Hematopoietic multipotent progenitor cell treated with erythropoietin and hydrocortisone succinate and interleukin-3 and kit ligand, for 6 days (in vitro differentiated cells): Measurements from ENCODE around the gene ZSWIM4.
A peak's percentile ranks its signal among the peaks of the same experiment; 100 is the strongest.
"Not testable (repeated sequence)": the region's sequence is repeated elsewhere in the genome, so short reads cannot be mapped to it uniquely, and the experiment has no call there.

ENCODE experiments used
- DNase-seq: peaks from one replicate; pipeline ENCODE4 v3.0.0-alpha.2; 2015

ZSWIM4 gene

DNA sequence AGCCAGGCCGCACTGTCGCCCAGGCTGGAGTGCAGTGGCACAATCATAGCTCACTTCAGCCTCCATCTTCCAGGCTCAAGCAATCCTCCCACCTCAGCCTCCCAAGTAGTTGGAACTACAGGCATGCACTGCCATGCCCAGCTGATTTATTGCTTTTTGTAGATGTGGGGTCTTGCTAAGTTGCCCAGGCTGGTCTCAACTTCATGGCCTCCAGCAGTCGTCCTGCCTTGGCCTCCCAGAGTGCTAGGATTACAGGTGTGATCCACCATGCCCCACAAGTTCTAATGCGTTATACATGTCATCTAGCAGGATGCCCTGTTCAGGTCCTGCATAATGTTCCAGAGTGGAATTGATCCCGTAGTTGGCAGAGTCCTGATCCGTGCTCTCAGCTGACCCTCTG, 16.4 kb upstream of the ZSWIM4 start:
- DNase-seq: no peak

DNA sequence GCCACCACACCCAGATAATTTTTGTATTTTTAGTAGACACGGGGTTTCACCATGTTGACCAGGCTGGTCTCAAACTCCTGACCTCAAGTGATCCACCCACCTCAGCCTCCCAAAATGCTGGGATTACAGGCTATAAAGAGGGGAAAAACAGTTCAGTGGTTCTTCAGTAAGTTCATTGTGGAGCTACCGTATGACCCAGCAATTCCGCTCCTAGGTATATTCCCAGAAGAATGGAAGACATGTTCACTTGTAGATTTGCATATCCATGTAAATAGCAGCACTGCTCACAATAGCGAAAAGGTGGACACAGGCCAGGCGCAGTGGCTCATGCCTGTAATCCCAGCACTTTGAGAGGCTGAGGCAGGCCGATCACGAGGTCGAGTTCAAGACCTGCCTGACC, 15.4 kb upstream of the ZSWIM4 start:
- DNase-seq: not testable (repeated sequence)

DNA sequence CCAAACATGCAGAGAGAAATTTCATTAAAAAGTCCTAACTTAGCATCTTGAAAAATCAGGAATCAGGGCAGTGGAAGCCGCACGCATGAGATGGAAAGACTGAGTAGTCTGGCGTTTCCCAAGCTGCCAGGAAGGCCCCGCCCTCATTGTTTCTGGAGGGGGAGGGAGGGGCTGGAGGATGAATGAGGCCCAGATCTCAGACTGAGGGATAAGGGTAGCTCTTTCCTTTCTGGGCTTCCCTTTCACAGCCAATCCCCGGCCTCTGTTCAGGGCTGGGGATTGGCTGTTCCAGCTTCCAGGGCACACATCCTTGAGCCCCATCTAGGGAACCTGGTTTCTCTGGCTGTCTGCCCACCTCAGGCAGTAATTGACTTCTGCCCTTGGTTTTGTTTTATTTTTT, 13.7 kb upstream of the ZSWIM4 start:
- DNase-seq: peak; percentile 51

DNA sequence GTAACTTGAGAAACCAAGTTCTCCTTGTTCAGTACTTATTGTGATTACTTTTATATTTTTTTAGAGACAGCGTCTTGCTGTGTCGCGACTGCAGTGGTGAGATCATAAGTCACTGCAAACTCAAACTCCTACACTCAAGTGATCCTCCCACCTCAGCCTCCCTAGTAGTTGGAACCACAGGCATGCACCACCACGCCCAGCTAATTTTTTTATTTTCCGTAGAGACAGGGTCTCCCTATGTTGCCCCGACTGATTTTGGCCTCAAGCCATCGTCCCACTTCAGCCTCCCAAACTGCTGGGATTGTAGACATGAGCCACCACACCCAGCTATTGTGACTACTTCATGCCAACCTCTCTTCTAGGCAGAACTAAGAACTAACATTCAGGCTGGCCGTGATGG, 12.7 kb upstream of the ZSWIM4 start:
- no peak for DNase-seq

DNA sequence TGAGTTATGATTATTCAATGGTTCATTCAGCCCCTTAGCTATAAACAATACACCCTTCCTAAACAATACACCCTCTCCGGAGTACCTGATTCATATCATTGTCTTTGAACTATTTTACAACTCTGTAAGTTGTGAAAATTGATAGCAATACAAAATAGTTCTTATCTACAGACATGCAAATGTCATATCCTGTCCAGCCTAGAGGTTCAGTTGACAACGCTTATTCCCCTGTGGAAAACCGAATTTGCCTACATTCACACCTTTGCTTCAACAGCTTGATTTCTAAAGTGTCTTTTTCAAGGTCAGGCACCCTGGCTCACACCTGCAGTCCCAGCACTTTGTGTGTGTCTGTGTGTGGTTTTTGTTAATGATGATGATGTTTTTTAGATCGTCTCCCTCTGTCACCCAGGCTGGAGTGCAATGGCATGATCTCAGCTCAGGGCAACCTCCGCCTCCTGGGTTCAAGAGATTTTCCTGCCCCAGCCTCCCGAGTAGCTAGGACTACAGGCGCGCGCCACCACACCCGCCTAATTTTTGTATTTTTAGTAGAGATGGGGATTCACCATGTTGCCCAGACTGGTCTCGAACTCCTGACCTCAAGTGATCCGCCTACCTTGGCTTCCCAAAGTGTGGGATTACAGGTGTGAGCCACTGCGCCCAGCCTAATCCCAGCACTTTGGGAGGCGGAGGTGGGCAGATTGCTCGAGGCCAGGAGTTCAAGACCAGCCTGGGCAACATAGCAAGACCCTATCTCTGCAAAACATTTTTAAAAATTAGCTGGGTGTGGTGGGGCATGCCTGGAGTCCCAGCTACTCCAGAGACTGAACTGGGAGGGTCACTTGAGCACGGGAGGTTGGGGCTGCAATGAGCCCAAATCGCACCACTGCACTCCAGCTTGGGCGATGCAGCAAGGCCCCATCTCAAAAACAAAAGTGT, 11.4 kb upstream of the ZSWIM4 start:
- DNase-seq: no peak

DNA sequence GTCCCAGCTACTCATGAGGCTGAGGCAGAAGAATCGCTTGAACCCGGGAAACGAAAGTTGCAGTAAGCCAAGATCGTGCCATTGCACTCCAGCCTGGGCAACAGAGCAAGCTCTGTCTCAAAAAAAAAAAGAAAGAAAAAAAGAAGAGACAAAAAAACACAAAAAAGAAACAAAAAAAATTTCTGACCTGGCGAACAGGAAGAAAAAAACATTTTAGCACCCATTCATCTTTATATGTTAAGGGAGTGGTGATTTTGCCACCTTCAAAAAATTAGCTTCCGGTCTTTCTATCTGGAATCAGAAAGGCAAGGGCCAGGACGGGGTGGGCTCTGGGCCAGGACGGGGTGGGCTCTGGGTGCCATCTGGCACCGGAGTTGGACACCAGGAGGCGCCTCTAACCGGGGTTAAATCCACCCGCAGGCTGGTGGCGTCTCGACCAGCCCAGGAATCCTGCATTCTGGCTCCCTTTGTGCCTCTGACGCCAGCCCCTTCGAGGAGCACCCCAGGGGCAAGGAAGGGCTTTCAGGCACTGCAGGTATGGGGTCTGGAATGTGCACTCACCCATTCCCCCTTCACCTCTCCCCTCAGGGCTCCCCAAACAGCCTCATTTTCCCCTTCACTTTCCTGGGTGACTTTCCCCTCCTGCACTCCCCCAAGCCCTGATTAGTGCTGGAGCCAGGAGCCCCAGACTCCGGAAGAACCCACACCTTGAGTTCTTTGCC, 10.4 kb upstream of the ZSWIM4 start:
- DNase-seq: peak; percentile 85

DNA sequence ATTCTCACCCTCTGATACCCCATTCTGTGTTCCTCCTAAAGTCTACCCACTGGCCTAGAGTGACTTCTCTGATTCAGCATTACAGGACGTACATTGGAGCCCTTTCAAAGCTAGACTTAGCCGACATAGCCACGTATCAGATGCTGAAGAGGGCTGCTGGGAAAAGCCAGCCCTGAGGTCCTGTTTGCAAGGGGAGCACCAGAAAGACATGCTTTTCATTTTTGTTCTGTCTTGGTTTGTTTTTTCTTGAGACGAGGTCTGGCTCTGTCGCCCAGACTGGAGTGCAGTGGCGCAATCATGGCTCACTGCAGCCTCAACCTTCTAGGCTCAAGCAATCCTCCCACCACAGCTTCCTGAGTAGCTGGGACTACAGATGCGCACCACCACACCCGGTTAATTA, 6.3 kb upstream of the ZSWIM4 start:
- peak; percentile 37 for DNase-seq

DNA sequence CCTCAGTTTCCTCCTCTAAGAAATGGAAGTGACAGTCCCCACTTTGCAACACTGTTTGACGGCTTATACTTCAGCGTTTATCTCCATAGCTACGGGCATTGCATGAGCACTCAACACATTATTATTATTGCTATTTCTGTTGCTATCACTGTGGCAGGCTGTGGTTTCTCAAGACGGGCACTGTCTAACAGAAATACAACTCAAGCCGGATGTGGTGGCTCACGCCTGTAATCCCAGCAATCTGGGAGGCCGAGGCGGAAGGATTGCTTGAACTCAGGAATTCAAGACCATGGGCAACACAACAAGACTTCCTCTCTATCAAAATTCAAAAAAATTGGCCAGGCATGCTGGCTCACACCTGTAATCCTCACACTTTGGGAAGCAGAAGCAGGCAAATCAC, 4.9 kb upstream of the ZSWIM4 start:
- peak; percentile 65 for DNase-seq

DNA sequence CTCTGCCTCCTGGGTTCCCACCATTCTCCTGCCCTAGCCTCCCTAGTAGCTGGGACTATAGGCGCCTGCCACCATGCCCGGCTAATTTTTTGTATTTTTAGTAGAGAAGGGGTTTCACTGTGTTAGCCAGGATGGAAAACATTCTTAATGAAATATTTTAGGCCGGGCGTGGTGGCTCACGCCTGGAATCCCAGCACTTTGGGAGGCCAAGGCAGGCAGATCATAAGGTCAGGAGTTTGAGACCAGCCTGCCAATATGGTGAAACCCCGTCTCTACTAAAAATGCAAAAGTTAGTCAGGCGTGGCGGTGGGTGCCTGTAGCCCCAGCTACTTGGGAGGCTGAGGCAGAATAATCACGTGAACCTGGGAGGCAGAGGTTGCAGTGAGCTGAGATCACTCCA, 1.9 kb upstream of the ZSWIM4 start:
- not testable (repeated sequence) for DNase-seq

DNA sequence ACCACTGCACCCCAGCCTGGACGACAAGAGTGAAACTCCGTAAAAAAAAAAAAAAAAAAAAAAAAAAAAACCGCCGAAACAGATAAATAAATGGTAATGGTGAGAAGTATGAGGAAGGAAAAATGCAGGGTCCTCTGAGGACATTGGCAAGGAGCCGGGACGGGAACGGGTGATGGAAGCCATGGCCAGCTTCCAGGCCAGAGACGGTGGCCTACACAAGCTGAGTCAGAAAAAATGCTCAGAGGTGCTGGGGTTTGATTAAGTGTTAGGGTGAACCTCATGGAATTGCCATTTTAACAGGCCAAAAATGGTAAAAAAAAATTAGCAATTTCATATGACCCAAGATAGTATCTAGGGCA, 866 bp upstream of the ZSWIM4 start:
- peak; percentile 60 for DNase-seq

DNA sequence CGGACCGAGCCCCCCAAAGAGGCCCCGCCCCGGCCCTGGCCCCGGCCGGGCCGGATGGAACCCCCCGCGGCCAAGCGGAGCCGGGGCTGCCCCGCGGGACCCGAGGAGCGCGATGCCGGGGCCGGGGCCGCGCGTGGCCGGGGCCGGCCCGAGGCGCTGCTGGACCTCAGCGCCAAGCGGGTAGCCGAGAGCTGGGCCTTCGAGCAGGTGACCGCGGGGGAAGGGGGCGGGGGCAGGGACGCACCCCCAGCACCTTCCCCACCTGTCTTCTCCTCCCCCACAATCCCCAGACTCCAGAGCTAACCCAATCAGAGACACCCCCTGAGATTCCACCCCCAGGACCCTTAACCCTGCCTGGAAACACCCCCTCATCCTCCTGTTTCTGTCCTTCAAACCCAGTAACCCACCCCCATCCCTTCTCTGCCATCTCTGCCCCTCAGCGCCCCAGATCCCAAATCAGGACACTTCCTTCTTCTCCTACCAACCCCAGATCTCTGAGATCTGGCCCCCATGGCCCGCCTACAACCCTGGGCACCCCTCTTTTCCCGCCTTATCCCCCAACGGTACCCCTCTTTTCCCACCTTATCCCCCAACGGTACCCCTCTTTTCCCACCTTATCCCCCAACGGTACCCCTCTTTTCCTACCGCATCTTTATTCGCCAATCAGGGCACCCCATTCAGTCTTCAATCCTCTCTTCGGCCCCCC, 505 bp downstream of the ZSWIM4 start:
- DNase-seq: no peak

DNA sequence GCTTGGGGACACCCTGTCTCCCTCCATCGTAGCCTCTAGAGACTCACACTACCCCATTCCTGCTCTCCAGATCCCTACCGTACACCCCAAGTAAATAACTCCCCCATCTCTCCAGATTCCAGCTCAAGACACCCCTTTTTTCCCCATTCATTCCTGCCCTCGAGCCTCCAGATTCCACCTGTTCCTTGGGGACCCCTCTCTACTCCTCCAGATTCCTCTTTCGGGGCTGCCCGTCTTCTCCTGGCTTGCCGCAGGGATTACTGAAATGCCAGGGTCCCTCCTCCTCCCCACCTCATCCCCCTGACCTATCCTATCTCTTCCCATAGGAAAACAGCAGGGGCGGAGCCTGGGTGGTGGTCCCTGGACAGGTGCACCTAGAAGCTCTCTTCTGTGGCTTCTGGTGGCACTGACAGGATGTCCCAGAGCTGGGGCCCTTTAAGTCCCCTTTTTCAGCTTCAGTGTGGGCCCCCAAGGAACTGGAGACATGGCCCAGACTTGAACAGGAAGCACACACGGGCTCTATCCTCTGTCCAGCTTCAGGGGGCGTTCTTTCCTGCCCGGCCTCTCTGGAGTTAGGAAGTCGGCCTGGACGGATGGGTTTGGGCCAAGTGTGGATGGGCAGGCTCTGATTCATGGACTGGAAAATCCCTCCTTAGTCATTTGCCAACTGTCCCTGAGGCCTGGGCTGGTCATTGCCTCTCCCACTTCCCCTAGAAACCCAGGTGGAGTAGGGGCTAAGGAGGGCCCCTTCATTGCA, 1.2 kb downstream of the ZSWIM4 start:
- no peak for DNase-seq

DNA sequence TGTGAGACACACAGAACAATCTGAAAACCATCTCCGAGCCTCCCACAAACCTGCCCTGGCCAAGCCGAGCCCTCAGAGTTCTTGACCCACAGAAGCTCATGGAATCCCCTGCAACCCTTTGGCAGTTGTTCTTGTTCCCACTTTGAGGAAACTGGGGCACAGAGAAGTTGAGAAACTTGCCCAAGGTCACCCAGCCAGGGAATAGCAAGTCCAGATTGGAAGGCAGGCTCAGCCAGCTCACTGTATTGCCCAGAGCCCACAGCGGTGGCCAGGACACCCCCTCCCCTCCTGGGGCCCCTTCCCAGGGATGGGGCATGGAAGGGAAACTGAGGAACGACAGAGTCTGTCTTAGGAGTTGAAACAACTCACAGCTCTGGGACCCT, 1.8 kb downstream of the ZSWIM4 start:
- DNase-seq: no peak

DNA sequence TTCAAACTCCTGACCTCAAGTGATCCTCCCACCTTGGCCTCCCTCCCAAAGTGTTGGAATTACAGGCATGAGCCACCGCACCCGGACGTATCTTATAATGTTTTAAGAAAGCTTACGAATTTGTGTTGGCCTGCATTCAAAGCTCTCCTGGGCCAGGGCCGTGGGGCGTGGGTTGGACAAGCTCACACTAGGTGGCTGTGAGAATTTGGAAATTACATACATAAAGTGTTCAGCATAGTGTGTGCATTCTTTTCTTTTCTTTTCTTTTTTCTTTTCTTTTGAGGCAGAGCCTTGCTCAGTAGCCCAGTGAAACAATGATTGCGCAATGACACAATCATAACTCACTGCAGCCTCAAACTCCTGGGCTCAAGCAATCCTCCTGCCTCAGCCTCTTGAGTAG, 2.6 kb downstream of the ZSWIM4 start:
- no peak for DNase-seq

DNA sequence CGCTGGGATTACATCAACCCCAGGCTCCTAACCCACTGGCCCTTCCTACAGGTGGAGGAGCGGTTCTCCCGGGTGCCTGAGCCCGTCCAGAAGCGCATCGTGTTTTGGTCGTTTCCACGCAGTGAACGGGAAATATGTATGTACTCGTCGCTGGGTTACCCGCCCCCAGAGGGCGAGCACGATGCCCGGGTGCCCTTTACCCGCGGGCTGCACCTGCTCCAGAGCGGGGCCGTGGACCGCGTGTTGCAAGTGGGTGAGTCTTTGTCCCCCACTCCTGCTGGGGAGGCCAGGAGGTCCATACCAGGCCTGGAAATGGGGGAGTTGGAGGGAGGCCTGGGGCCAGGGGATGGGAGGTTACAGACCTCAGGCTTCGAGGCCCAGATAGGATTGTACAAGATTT, 4.4 kb downstream of the ZSWIM4 start:
- no peak for DNase-seq

DNA sequence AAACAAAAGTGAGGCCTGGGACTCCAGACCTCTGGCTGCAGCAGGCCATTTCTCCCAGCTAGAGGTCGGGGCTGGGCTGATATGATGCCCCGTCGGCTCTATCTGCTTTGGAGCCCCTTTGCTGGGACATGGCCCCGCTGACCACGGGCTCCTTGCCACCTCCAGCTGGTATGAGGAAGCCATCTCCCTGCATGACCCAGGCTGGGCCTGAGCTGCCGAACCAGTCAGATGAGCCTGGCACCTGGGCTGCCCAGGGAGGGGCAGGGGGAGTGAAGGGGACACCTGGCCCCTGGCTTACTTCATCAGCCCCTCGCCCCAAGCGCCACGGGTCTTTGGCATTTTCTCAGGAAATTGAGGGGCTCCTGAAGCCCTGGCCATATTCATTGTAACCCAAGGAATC, 7.8 kb downstream of the ZSWIM4 start:
- DNase-seq: no peak

DNA sequence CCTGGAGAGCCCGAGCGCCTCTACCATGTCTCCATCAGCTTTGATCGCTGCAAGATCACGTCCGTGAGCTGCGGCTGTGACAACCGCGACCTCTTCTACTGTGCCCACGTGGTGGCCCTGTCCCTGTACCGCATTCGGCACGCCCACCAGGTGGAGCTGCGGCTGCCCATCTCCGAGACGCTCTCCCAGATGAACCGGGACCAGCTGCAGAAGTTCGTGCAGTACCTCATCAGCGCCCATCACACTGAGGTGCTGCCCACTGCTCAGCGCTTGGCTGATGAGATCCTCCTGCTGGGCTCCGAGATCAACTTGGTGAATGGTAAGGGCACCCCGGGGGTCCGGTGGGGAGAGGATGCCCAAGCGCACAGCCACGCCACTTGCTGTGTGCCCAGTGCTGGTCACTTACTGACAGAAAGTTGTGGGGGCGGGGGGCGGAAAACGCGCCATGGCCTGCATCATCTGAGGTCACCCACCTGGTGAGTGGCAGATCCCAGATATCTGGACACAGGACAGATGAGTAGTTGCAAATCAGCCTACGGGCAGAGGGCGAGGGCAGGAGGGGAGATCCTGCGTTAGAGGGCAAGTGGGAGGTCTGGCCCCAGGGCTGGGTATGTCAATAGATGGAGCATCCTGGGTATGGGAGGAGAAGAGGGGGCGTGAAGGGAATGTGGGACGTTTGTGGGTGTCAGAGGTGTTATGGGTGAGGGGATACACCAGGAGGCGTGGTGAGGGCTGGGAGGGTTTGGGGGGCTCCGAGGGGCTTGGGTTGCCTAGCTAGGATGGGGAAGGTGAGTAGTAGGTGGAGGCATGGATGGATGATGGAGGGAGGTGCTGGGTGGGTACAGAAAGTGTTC, 9.8 kb downstream of the ZSWIM4 start:
- peak; percentile 45 for DNase-seq

DNA sequence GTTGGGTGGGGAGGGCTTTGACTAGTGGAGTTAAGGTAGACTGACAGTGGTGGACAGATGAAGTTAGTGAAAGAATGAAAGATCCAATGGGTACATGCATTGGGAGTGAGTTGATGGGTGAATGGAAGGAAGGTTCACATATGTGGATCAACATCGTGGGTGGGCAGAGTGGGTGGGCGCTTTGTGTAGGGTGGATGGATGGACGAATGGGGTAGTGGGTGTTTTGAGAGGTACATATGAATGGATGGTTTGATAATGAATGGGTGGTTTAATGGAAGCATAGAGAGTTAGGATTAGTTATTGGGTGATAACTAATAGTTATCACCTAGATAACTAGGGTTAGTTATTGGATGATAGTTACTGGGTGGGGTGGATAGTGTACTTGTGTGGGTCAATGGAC, 11.5 kb downstream of the ZSWIM4 start:
- no peak for DNase-seq

DNA sequence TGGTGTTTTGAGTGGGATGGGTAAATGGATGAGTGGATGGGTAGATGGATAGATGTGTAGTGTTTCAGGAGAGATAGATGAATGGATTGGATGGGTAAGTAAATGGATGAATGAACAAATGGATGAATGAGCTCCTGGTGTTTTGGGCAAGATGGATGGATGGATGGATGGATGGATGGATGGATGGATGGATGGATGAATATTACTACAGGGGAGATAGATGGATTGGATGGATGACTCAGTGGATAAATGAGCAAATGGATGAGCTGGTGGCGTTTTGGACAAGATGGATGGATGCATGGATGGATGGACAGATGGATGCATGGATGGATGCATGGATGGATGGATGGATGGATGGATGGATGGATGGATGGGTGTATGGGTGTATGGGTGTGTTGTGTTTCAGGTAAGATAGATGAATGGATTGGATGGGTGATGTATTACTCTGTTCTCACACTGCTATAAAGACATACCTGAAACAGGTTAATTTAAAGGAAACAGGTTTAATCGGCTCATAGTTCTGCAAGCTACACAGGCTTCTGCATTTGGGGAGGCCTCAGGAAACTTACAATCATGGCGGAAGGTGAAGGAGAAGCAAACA, 12.3 kb downstream of the ZSWIM4 start:
- DNase-seq: no peak

DNA sequence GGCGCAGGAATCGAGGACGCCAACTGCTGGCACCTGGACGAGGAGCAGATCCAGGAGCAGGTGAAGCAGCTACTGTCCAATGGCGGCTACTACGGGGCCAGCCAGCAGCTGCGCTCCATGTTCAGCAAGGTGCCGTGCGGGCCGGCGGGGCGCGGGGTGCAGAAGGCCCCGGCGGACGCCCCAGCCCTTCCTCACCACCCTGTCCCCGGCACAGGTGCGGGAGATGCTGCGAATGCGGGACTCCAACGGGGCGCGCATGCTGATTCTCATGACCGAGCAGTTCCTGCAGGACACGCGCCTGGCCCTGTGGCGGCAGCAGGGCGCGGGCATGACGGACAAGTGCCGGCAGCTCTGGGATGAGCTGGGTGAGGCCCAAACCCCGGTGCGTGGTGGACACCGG, 13.6 kb downstream of the ZSWIM4 start:
- DNase-seq: no peak

DNA sequence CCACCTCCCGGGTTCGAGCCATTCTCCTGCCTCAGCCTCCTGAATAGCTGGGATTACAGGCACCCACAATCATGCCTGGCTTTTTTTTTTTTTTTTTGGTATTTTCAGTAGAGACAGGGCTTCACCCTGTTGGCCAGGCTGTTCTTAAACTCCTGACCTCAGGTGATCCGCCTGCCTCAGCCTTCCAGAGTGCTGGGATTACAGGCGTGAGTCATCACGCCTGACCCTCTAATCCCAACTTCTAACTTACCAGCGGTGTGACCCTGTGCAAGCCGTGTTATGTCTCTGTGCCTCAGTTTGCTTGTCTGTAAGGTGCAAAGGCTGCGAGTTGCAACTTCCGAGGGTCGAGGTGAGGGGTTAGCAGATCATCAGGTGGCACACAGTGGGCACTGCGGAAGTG, 17.3 kb downstream of the ZSWIM4 start:
- DNase-seq: no peak

DNA sequence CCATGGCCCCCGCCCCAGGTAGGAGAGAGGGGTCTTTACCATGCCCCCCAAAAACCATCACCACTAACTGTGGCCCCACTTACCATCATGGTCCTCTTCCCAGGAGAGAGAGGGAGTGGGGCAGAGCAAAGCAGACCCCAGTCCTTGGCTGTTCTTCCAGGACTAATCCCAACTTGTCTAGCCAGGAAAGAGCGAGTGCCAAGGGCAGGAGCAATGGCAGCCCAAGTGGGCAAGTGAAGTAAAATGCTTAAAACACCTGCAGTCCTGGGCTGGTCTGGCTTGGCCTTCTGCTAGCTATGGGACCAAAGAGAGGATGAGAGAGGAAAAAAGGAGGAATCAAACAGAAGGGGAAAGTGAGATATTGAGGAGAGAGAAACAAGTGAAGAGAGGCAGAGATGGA, 17.9 kb downstream of the ZSWIM4 start:
- DNase-seq: no peak
